SK-N-SH (cell line): ENCODE data around the gene HSPA4L.

ENCODE experiments used
- CHD2 ChIP-seq: fragments of 150-350 bp; IDR thresholded peaks from 2 replicates; pipeline ENCODE4 v1.6.1; 2018; ENCODE audit warnings: low read length; ENCODE audit not compliant: partially characterized antibody
- EP300 ChIP-seq, 2 experiments: IDR thresholded peaks; 2 replicates each; pipeline versions ENCODE4 v1.4.0 to v1.6.1; 2012; ENCODE audit warnings: borderline replicate concordance in 1 of 2, low read depth in 1 of 2, low read length in 1 of 2
- JUND ChIP-seq: IDR thresholded peaks from 2 replicates; pipeline ENCODE4 v1.4.0; 2012
- MXI1 ChIP-seq: IDR thresholded peaks from 2 replicates; pipeline ENCODE4 v1.6.1; 2012; ENCODE audit warnings: mild to moderate bottlenecking, low read depth, low read length, improper control_type of control experiment
- RFX5 ChIP-seq: IDR thresholded peaks from 2 replicates; pipeline ENCODE4 v1.6.1; 2012; ENCODE audit warnings: mild to moderate bottlenecking, improper control_type of control experiment, low read length
- USF2 ChIP-seq: fragments of 150-350 bp; IDR thresholded peaks from 2 replicates; pipeline ENCODE4 v1.6.1; 2017; ENCODE audit warnings: antibody characterized with exemption, low read length, low read depth, borderline replicate concordance
- TF ChIP-seq, protein P1 (sequence below): fragments of 200-600 bp; sonication (generic); IDR thresholded peaks from 2 replicates; pipeline ENCODE4 v1.6.1; 2017; ENCODE audit warnings: antibody characterized with exemption, mild to moderate bottlenecking, moderate library complexity
- TF ChIP-seq, protein P2 (sequence below): IDR thresholded peaks from 2 replicates; pipeline ENCODE4 v1.6.1; 2012; ENCODE audit warnings: mild to moderate bottlenecking, low read depth, low read length, moderate library complexity

DNA sequence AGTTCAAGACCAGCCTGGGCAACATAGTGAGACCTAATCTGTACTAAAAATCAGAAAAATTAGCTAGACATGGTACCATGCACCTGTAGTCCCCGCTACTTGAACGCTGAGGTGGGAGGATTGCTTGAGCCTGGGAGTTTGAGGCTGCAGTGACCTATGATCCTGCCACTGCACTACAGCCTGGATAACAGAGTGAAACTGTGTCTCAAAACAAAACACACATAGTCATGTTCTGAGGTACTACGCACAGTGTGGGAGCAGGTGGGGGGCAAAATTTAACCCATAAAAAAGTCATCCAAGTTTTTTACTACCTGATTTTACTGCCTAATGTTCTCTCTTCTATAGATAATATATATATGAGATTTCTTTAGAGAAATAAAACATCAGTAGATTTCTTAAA, 28.4 kb downstream of the HSPA4L start:
- TF ChIP-seq, protein P1, sequence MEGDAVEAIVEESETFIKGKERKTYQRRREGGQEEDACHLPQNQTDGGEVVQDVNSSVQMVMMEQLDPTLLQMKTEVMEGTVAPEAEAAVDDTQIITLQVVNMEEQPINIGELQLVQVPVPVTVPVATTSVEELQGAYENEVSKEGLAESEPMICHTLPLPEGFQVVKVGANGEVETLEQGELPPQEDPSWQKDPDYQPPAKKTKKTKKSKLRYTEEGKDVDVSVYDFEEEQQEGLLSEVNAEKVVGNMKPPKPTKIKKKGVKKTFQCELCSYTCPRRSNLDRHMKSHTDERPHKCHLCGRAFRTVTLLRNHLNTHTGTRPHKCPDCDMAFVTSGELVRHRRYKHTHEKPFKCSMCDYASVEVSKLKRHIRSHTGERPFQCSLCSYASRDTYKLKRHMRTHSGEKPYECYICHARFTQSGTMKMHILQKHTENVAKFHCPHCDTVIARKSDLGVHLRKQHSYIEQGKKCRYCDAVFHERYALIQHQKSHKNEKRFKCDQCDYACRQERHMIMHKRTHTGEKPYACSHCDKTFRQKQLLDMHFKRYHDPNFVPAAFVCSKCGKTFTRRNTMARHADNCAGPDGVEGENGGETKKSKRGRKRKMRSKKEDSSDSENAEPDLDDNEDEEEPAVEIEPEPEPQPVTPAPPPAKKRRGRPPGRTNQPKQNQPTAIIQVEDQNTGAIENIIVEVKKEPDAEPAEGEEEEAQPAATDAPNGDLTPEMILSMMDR: no peak
- TF ChIP-seq USF2 (no peak), RFX5 (no peak), MXI1 (no peak), EP300 (IDR thresholded peaks at IDR 0.05; ENCODE audit: borderline replicate concordance in 1 of 2, low read depth in 1 of 2, low read length in 1 of 2) (no peak), CHD2 (no peak), JUND (no peak)
- TF ChIP-seq, protein P2, sequence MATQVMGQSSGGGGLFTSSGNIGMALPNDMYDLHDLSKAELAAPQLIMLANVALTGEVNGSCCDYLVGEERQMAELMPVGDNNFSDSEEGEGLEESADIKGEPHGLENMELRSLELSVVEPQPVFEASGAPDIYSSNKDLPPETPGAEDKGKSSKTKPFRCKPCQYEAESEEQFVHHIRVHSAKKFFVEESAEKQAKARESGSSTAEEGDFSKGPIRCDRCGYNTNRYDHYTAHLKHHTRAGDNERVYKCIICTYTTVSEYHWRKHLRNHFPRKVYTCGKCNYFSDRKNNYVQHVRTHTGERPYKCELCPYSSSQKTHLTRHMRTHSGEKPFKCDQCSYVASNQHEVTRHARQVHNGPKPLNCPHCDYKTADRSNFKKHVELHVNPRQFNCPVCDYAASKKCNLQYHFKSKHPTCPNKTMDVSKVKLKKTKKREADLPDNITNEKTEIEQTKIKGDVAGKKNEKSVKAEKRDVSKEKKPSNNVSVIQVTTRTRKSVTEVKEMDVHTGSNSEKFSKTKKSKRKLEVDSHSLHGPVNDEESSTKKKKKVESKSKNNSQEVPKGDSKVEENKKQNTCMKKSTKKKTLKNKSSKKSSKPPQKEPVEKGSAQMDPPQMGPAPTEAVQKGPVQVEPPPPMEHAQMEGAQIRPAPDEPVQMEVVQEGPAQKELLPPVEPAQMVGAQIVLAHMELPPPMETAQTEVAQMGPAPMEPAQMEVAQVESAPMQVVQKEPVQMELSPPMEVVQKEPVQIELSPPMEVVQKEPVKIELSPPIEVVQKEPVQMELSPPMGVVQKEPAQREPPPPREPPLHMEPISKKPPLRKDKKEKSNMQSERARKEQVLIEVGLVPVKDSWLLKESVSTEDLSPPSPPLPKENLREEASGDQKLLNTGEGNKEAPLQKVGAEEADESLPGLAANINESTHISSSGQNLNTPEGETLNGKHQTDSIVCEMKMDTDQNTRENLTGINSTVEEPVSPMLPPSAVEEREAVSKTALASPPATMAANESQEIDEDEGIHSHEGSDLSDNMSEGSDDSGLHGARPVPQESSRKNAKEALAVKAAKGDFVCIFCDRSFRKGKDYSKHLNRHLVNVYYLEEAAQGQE: no peak
